Mucosa of descending colon (tissue), 3 donors: ENCODE results near the gene NXPH3. TPM values are rescaled to one million over a fixed set of nuclear protein-coding genes. Genes with fewer than 3 reads are reported as not detected.

ENCODE experiments used
- ATAC-seq: fragments of 200-7000 bp; cut with Tn5 transposase; one replicate; pipeline ENCODE4 v1.9.1; 2020; ENCODE audit warnings: mild to moderate bottlenecking, moderate library complexity
- DNase-seq, 3 donors: peaks; one replicate each; pipeline ENCODE4 v3.0.0-alpha.2; 2020
- H3K36me3 ChIP-seq: fragments of 200-600 bp; one replicate; pipeline ENCODE4 v1.8.0; 2021; ENCODE audit warnings: low read depth, mild to moderate bottlenecking
- H3K4me1 ChIP-seq: fragments of 200-600 bp; one replicate; pipeline ENCODE4 v1.8.0; 2021; ENCODE audit warnings: low read depth, mild to moderate bottlenecking
- H3K4me3 ChIP-seq: fragments of 200-600 bp; one replicate; pipeline ENCODE4 v1.8.0; 2021; ENCODE audit warnings: mild to moderate bottlenecking
- H3K9me3 ChIP-seq: fragments of 200-600 bp; one replicate; pipeline ENCODE4 v1.8.0; 2021; ENCODE audit warnings: mild to moderate bottlenecking
- CTCF ChIP-seq: fragments of 200-600 bp; IDR thresholded peaks from one replicate; pipeline ENCODE4 v1.8.0; 2022; ENCODE audit warnings: antibody characterized with exemption, mild to moderate bottlenecking
- intact Hi-C, 2 donors: fragments of 100-400 bp; cut with DNase I in 1 of 2; cut with micrococcal nuclease in 1 of 2; formaldehyde crosslinking; loops; one replicate each; pipeline versions ENCODE4 v1.11.0 to v1.11.1; 2022; cut with DNase I, micrococcal nuclease
- long read RNA-seq, 2 donors: library from polyadenylated mRNA; unstranded; transcript quantifications; one replicate each; pipeline ENCODE4 v2.0.0, GENCODE V29; 2019 to 2021
- total RNA-seq, 3 donors: library from RNA; stranded (reverse); fragmentation: NEBNext Ultra II Directional in 2 of 3; extraction: Animal tissue kit (Norgen Biotek cat#: 25700) in 2 of 3; gene quantifications; one replicate each; pipeline versions ENCODE4 v1.2.1 to v1.2.4, GENCODE V29; 2021 to 2023
- donor health status: DM: no; HTN: no; CAD: no; lungs with moderate emphysema.
- donor health status: DM: no; HTN: no; CAD: no.
- donor health status: DM: no; HTN: yes; CAD: no.

NXPH3 gene
- 10 to 100 TPM in 1 of 3 donors, 1 to 10 TPM in 1, under 1 TPM in 1; 0.93 to 19.9 (median 2.3) TPM for total RNA-seq
- long read RNA-seq, donor 1, full-length matches to known transcripts = 21 of 21 reads
- long read RNA-seq, donor 1, partial matches to known transcripts = 0 of 21 reads
- long read RNA-seq, donor 1, other reads (novel, unspliced or antisense) = 0 of 21 reads
- long read RNA-seq, donor 2 = 0 reads

GRCh38 chr17:49575679-49576087, at the start of gene NXPH3:
Gene NXPH3 (plus strand): TSS chr17:49575871. CDS start chr17:49576220, 349 bp downstream.
- Histone ChIP-seq H3K4me3 (no peak within 1 kb of the TSS), H3K9me3 (no peaks in the 10 kb centered on the region), H3K36me3 (no peaks in the 10 kb centered on the region), H3K4me1 (peaks cover 18% of the 10 kb centered on the region)
- peak; percentile 66 for TF ChIP-seq CTCF
- ATAC-seq = peak; percentile 79
- DNase-seq = peak; percentile 48 to 81 (median 70)
- intact Hi-C loops = no loop called here

GRCh38 chr17:49527927-49528651, 47.6 kb upstream of the NXPH3 start:
- Histone ChIP-seq H3K4me1 (no peaks in the 10 kb centered on the region), H3K36me3 (no peaks in the 10 kb centered on the region), H3K9me3 (no peaks in the 10 kb centered on the region), H3K4me3 (no peak overlapping the region)
- no peak for DNase-seq
- intact Hi-C loops = no loop called here
- TF ChIP-seq CTCF = no peak
- ATAC-seq = no peak

GRCh38 chr17:49528966-49529365, 46.7 kb upstream of the NXPH3 start:
- DNase-seq (no peak), ATAC-seq (no peak)
- intact Hi-C loops = no loop called here
- H3K4me1 ChIP-seq = no peaks in the 10 kb centered on the region
- H3K36me3 ChIP-seq = no peaks in the 10 kb centered on the region
- no peak for TF ChIP-seq CTCF
- H3K4me3 ChIP-seq = no peak overlapping the region
- no peaks in the 10 kb centered on the region for H3K9me3 ChIP-seq

- intact Hi-C loops = no loop called here
- Histone ChIP-seq H3K4me3 (no peak overlapping the region), H3K36me3 (no peaks in the 10 kb centered on the region), H3K4me1 (no peaks in the 10 kb centered on the region), H3K9me3 (no peaks in the 10 kb centered on the region)
- no peak for ATAC-seq
- TF ChIP-seq CTCF = no peak
- DNase-seq = no peak
Observed at GRCh38 chr17:49530118-49530517, 45.6 kb upstream of the NXPH3 start.

GRCh38 chr17:49543860-49544259, 31.8 kb upstream of the NXPH3 start:
- DNase-seq = no peak
- Histone ChIP-seq H3K36me3 (no peaks in the 10 kb centered on the region), H3K9me3 (no peaks in the 10 kb centered on the region), H3K4me3 (no peak overlapping the region), H3K4me1 (no peaks in the 10 kb centered on the region)
- no peak for TF ChIP-seq CTCF
- intact Hi-C loops = no loop called here
- no peak for ATAC-seq
